Measurements from ENCODE around the gene CREB3L2. TPM values are rescaled to one million over a fixed set of nuclear protein-coding genes. Genes with fewer than 3 reads are reported as not detected.

CREB3L2 gene
- total RNA-seq, 1 experiment from 2014 or later = 41.2 TPM

DNA sequence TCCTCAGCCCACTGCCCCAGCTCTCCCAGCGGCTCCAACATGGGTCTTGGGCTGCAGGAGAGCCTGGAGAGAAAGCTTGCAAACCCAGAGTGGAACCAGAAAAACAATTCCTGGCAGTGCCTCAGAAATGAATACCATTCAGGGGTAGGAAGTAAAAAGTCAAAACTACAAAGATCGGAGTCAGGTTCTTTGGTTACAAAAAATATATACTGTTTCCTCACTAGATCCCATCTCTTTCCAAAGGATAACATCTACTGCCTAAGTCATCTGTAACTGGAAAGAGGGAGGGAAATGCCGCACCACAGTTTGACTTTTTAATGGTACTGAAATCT is 14.9 kb downstream of the CREB3L2 start:
- Histone ChIP-seq H3K9me2 (ENCODE audit: insufficient read depth) (no peaks in the 10 kb centered on the region), H3K4me1 (replicated peaks; ENCODE audit: insufficient read depth) (peaks cover 6% of the 10 kb centered on the region), H3K4me2 (no peak overlapping the region), H3K36me3 (ENCODE audit: low read depth) (no peaks in the 10 kb centered on the region; the same call in 1 of the 2 replicates), H3K4me3 (no peak overlapping the region), H3K9me3 (ENCODE audit: insufficient read depth, low read depth) (no peaks in the 10 kb centered on the region), H3K27me3 (ENCODE audit: insufficient read depth, low read depth) (no peaks in the 10 kb centered on the region), H4K20me1 (ENCODE audit: insufficient read depth) (no peaks in the 10 kb centered on the region), H3K27ac (no peak overlapping the region), H3F3A (ENCODE audit: insufficient read depth, low read depth) (peaks cover 2% of the 10 kb centered on the region; the same call in 1 of the 2 replicates), H3K79me2 (ENCODE audit: low read depth) (peaks cover 67% of the 10 kb centered on the region), H2AFZ (no peak overlapping the region)
- BruUV-seq (replicated peaks) = no TSS peak
- CTCF ChIA-PET = no interaction called here
- TF ChIP-seq, protein P1, sequence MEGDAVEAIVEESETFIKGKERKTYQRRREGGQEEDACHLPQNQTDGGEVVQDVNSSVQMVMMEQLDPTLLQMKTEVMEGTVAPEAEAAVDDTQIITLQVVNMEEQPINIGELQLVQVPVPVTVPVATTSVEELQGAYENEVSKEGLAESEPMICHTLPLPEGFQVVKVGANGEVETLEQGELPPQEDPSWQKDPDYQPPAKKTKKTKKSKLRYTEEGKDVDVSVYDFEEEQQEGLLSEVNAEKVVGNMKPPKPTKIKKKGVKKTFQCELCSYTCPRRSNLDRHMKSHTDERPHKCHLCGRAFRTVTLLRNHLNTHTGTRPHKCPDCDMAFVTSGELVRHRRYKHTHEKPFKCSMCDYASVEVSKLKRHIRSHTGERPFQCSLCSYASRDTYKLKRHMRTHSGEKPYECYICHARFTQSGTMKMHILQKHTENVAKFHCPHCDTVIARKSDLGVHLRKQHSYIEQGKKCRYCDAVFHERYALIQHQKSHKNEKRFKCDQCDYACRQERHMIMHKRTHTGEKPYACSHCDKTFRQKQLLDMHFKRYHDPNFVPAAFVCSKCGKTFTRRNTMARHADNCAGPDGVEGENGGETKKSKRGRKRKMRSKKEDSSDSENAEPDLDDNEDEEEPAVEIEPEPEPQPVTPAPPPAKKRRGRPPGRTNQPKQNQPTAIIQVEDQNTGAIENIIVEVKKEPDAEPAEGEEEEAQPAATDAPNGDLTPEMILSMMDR (conservative IDR thresholded peaks at IDR 0.05) = no peak
- TF ChIP-seq EZH2 (IDR thresholded peaks at IDR 0.05; ENCODE audit: low read depth) = no peak
- DNase-seq = no peak
- POLR2A ChIA-PET (ENCODE audit: unreplicated experiment) = no interaction called here
- intact Hi-C loops (cut with micrococcal nuclease; ENCODE audit: unreplicated experiment) = no loop called here

DNA sequence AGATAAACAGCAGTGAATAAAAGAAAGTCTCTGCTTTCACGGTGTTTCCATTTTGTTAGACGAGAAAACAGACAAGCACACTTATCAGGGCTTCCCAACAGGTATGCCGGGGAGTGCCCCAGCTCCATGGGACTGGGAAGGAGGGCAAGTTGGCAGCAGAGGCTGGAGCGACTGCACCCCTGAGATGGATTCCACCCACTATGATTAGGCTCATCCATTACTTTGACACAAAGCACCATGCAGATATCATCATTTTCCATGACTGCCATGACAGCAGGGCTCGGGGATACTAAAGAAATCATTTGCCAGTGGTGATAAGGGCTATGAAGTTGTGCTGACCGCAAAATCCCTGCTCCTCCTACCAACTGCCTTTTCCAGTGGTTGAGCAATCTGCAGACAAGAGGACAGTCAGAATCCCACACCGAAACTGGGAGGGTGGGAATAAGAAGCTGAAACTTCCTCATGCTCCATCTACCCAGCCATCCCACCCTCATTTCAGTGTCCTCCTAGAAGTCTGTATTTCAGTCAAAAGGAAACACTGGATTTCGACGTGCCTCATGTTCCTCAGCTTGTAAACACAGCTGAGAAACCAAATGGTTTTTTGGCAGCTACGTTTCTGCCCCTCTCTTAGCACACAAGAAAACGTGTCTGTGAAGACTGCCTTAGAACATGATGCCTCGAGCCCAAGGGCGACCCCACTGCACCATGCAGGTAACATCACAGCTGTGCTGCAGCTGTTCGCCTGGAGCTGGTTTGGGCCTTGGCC is 15.5 kb downstream of the CREB3L2 start:
- Histone ChIP-seq H3F3A (ENCODE audit: insufficient read depth, low read depth) (peaks cover 7% of the 10 kb centered on the region; the same call in 1 of the 2 replicates), H3K4me1 (replicated peaks; ENCODE audit: insufficient read depth) (peaks cover 12% of the 10 kb centered on the region), H3K9me3 (ENCODE audit: insufficient read depth, low read depth) (no peaks in the 10 kb centered on the region), H3K27ac (no peak overlapping the region), H4K20me1 (ENCODE audit: insufficient read depth) (no peaks in the 10 kb centered on the region), H3K79me2 (ENCODE audit: low read depth) (peaks cover 68% of the 10 kb centered on the region), H3K4me2 (no peak overlapping the region), H3K27me3 (ENCODE audit: insufficient read depth, low read depth) (no peaks in the 10 kb centered on the region), H2AFZ (no peak overlapping the region), H3K36me3 (ENCODE audit: low read depth) (no peaks in the 10 kb centered on the region; the same call in 1 of the 2 replicates), H3K9me2 (ENCODE audit: insufficient read depth) (no peaks in the 10 kb centered on the region), H3K4me3 (no peak overlapping the region)
- ChIA-PET CTCF (no interaction called here), POLR2A (ENCODE audit: unreplicated experiment) (no interaction called here)
- intact Hi-C loops (cut with micrococcal nuclease; ENCODE audit: unreplicated experiment) = no loop called here
- no TSS peak for BruUV-seq (replicated peaks)
- TF ChIP-seq, protein P1 (conservative IDR thresholded peaks at IDR 0.05) = no peak
- no peak for TF ChIP-seq EZH2 (IDR thresholded peaks at IDR 0.05; ENCODE audit: low read depth)
- DNase-seq = no peak

DNA sequence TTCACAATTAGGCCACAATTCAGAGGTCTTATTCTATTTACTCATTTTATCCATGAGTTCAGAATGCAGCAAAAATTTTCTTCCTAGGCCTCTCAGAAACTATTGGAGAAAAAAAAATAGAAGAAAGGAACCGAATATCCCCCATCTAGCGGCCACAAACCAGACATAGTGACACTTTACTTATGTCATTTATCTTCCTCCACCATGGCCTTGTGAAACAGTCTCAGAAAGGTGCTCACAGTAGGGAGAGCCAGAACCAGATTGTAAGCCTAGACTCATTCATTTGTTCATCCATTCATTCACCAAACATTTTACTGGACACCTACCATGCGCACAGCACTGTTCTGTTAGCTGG is 16.0 kb downstream of the CREB3L2 start:
- Histone ChIP-seq H3F3A (ENCODE audit: insufficient read depth, low read depth) (peaks cover 13% of the 10 kb centered on the region; the same call in 1 of the 2 replicates), H3K9me3 (ENCODE audit: insufficient read depth, low read depth) (no peaks in the 10 kb centered on the region), H3K27ac (no peak overlapping the region), H4K20me1 (ENCODE audit: insufficient read depth) (no peaks in the 10 kb centered on the region), H3K4me3 (no peak overlapping the region), H3K4me2 (no peak overlapping the region), H3K79me2 (ENCODE audit: low read depth) (peaks cover 74% of the 10 kb centered on the region), H3K27me3 (ENCODE audit: insufficient read depth, low read depth) (no peaks in the 10 kb centered on the region), H3K36me3 (ENCODE audit: low read depth) (no peaks in the 10 kb centered on the region; the same call in 1 of the 2 replicates), H3K9me2 (ENCODE audit: insufficient read depth) (no peaks in the 10 kb centered on the region), H3K4me1 (replicated peaks; ENCODE audit: insufficient read depth) (peaks cover 17% of the 10 kb centered on the region), H2AFZ (no peak overlapping the region)
- ChIA-PET CTCF (no interaction called here), POLR2A (ENCODE audit: unreplicated experiment) (no interaction called here)
- intact Hi-C loops (cut with micrococcal nuclease; ENCODE audit: unreplicated experiment) = no loop called here
- no peak for DNase-seq
- BruUV-seq (replicated peaks) = no TSS peak
- TF ChIP-seq, protein P1 (conservative IDR thresholded peaks at IDR 0.05) = no peak
- no peak for TF ChIP-seq EZH2 (IDR thresholded peaks at IDR 0.05; ENCODE audit: low read depth)

All from PC-9 (cell line).